ENCODE data around the gene ALPL.

DNA sequence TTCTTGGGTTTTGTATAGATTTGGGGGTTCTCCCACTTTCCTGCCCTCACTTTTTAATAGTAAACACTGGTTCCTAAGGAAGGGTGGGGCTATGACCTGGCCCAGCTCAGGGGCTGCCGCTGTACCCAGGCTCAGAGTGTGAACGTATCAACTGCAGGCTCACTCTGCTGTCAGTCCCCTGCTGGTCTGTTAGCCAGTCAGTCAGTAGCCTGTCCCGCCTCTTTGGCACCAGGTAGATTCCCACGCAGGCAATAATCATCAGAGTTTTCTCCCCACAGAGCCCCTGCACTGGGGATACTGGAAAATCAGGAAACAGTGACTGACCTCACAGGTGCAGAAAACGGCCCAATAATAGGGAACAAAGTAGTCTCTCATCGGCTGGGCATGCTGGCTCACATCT, 15.0 kb upstream of the ALPL start:
- no peak for TF ChIP-seq TCF3 (IDR thresholded peaks at IDR 0.05; ENCODE audit: borderline replicate concordance, insufficient read depth, low read depth, low read length)
- TF ChIP-seq, protein P1, sequence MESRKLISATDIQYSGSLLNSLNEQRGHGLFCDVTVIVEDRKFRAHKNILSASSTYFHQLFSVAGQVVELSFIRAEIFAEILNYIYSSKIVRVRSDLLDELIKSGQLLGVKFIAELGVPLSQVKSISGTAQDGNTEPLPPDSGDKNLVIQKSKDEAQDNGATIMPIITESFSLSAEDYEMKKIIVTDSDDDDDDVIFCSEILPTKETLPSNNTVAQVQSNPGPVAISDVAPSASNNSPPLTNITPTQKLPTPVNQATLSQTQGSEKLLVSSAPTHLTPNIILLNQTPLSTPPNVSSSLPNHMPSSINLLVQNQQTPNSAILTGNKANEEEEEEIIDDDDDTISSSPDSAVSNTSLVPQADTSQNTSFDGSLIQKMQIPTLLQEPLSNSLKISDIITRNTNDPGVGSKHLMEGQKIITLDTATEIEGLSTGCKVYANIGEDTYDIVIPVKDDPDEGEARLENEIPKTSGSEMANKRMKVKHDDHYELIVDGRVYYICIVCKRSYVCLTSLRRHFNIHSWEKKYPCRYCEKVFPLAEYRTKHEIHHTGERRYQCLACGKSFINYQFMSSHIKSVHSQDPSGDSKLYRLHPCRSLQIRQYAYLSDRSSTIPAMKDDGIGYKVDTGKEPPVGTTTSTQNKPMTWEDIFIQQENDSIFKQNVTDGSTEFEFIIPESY (IDR thresholded peaks at IDR 0.05), result no peak
- TF ChIP-seq, protein P2, sequence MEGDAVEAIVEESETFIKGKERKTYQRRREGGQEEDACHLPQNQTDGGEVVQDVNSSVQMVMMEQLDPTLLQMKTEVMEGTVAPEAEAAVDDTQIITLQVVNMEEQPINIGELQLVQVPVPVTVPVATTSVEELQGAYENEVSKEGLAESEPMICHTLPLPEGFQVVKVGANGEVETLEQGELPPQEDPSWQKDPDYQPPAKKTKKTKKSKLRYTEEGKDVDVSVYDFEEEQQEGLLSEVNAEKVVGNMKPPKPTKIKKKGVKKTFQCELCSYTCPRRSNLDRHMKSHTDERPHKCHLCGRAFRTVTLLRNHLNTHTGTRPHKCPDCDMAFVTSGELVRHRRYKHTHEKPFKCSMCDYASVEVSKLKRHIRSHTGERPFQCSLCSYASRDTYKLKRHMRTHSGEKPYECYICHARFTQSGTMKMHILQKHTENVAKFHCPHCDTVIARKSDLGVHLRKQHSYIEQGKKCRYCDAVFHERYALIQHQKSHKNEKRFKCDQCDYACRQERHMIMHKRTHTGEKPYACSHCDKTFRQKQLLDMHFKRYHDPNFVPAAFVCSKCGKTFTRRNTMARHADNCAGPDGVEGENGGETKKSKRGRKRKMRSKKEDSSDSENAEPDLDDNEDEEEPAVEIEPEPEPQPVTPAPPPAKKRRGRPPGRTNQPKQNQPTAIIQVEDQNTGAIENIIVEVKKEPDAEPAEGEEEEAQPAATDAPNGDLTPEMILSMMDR (IDR thresholded peaks at IDR 0.05 in 2 of 3, conservative IDR thresholded peaks at IDR 0.05 in 1 of 3; ENCODE audit: control insufficient read depth in 2 of 3, extremely low read depth in 1 of 3, insufficient read depth in 1 of 3, low read depth in 3 of 3, low read length in 3 of 3), result no peak
- no peak for TF ChIP-seq YY1 (IDR thresholded peaks at IDR 0.05; ENCODE audit: low read depth, low read length)
- TF ChIP-seq GABPA (IDR thresholded peaks at IDR 0.05; ENCODE audit: low read depth), result no peak
- TF ChIP-seq ATF7 (IDR thresholded peaks at IDR 0.05; ENCODE audit: low read depth), result no peak
- TF ChIP-seq ATF2 (IDR thresholded peaks at IDR 0.05; ENCODE audit: low read length), result no peak
- no peak for TF ChIP-seq CEBPB (IDR thresholded peaks at IDR 0.05; ENCODE audit: borderline replicate concordance in 1 of 2, low read depth in 2 of 2, low read length in 2 of 2)
- TF ChIP-seq FOXM1 (IDR thresholded peaks at IDR 0.05; ENCODE audit: low read depth, low read length), result no peak
- TF ChIP-seq RCOR1 (conservative IDR thresholded peaks at IDR 0.05; ENCODE audit: low read depth, low read length), result no peak
- no peak for TF ChIP-seq TAF1 (IDR thresholded peaks at IDR 0.05; ENCODE audit: borderline replicate concordance, low read depth, low read length)
- no peak for TF ChIP-seq CHD2 (IDR thresholded peaks at IDR 0.05; ENCODE audit: borderline replicate concordance, low read depth, low read length)

Measured in GM12878 (cell line).